IPS DF 19.7 (cell line): ENCODE measurements around the gene TNIK.
"Not testable (repeated sequence)": the region's sequence is repeated elsewhere in the genome, so short reads cannot be mapped to it uniquely, and the experiment has no call there.

ENCODE experiments used
- DNase-seq: peaks from one replicate; pipeline ENCODE4 v3.0.0-alpha.2; 2013; ENCODE audit warnings: low read depth, low spot score

Gene TNIK

DNA sequence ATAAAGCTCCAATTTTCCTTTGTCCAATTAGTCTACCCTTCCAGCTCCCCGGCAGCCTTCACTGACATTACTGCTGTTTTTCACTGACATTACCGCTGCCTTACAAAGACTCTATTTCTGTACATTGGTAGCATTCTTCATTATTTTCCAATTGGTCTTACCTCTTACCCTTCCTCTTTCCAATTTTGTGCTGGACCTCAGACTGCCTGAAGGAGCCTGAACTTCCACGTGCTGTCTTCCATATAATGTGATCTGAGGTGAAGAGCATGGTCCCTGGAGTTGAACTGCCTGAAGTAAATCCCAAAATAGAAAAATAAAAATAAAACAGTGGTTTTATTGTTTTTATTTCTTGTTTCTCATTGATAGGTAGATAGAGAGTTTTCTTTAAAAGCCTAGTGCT is 9.2 kb upstream of the TNIK start:
- no peak for DNase-seq

DNA sequence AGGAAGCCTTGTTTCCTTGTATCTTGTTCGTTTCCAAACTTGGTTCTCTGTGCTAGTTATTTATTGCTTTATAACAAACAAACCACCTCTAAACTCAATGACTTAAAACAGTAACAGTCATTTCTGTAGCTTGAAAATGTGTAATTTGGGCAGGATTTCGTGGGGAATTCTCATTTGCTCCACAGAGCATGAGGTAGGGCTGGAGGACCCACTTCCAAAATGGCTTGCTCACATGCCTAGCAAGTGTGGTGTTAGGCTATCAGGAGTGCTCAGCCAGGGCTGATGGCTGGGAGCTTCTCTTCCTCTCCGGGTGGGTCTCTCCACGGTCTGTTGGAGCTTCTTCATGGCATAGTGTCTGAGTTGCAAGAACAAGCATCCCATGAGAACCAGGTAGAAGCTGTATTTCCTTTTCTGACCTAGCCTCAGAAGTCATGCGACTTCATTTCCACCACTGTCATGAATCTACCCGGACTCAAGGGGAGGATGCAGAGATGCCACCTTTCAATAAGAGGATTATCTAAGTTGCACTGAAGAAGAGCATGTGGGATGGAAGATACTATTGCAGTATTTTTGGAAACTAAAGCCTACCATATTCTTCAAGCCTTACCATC is 8.2 kb upstream of the TNIK start:
- no peak for DNase-seq

DNA sequence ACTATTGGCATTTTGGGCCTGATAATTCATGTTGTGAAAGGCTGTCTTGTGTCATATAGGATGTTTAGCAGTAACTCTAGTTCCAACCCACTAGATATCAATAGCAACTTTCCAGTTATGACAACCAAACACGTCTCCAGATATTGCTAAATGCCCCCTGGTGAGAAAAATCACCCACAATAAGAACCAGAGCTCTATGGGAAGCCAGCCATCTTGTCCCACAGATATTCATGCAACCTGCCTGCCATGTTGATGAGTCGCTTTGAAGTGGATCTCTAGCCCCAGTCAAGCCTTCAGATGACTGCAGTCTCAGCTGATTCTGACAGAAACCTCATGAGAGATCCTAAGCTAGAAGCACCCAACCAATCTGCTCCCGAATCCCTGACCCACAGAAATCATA is 5.6 kb upstream of the TNIK start:
- no peak for DNase-seq

GRCh38 chr3:171464462-171464861 is 4.3 kb upstream of the TNIK start:
- DNase-seq, result no peak

DNA sequence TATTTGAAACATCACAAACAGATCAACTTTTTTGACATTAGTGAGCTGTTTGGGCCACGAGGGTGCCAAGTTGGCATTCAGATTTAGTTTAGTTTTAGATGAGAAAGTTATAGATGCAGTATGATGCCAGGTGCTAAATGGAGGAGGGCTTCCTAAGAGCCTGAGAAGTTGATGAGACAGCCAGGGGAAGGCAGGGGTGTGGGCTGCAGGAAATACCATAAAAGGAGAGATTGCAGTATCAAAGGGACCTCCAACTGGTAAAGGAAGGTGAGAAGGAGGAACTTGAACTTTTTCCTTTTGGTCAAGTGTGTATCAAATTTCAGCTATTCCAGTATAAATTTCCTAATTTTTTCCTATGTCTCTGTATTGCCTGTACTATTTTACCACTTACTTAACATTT is 2.0 kb upstream of the TNIK start:
- DNase-seq, result no peak

DNA sequence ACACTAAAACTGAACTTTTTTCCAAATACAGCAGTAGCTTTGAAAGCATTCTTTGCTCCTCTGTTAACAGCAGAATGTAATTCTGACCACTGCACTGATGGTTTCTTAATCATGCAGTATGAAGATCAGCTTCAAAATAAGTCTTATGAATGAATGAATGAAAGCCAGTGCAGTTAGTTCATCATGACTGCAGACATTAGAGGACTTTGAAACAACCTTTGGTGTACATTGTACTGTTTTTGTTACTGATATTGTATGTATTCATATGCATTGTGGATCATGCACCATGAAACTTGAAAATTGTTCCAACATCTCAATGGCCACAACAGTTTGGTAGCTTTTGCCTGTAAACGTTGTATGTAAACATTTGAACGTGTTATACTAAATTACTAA is 1.3 kb upstream of the TNIK start:
- no peak for DNase-seq

- DNase-seq, result no peak
Measured at GRCh38 chr3:171460725-171461524, 720 bp upstream of the TNIK start.

- DNase-seq, result no peak
Measured at GRCh38 chr3:171459137-171459941, 866 bp downstream of the TNIK start.

GRCh38 chr3:171458864-171459136 is 1.4 kb downstream of the TNIK start:
- DNase-seq, result no peak

- no peak for DNase-seq
Measured at GRCh38 chr3:171458071-171458863, 1.9 kb downstream of the TNIK start.

GRCh38 chr3:171457607-171458061 is 2.6 kb downstream of the TNIK start:
- no peak for DNase-seq

DNA sequence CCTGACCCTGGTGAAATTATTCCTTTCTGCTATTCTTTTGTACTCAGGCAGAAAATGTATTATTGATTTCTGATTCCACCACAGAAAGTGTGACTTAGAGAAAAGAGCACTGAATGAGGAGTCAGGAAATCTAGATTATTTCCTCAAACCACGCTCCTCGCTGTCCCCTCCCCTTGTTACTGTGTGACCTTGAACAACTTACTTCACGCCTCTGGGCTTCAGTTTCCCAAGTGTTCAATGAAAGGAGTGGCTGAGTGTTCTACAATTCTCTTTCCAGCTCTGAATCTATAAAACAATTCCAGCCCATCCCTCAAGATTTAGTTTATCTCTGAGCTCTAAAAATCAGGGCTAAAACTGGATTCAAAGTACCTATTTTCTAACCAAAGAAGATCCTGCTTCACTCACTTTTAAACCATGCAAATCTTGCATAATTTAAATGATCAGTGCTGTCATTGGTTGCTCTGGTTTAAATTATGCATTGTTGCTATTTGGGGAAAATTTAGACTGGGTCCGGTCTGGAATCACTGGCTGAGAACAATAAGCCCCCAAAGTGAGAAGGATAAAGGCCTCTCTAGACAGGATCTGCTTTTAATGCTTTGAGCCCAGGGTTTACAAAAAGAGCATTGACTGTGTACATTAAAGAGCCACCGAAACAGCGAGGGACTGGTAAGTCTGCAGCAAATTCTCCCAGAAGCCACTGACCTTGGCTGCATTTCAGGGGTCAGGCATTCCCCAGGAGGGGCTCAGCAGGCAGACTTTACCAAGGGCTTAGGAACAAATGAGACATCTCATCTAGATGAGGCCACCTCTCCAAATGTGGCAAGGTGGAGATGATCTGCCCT is 3.2 kb downstream of the TNIK start:
- DNase-seq, result no peak

DNA sequence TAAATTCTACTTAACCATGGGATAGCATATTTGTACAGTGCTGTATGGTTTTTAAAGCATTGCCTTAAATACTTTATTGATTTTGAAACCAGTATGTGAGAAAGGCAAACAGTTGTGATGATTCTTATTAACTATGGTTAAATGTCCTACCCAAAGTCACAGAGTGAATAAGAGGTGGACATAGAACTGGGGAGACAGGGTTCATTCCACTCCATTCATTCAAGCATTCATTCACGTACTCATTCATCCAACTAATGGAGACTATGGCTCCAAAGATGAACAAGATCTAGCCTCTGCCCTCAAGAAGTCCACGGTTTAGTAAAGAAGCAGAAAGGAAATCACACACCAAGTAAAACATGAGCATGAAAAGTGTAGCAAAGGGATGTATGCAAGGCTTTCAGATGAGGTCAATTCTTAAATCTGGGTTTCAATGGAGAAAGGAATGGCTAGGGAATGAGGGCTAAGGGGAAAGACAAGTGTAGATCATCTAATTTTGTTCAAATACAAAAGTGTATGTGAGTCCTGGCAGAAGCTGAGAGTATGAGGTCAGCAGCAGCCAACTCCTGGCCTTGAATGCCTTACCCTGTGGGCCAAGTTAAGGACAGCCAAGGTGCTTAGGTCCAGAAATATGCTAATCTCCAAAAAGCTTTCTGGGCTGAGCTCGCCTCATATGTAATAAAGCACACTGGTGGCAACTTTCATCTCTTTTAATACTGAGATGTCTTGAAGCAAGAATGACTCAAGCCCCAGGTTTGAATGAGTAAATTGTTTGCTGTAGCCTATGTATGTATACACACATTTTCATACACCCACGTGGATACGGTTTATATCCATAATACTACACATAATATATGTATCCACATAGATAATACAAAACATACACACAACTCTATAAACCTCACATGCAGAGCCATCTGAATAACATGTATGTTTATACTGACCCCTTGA is 4.3 kb downstream of the TNIK start:
- no peak for DNase-seq

DNA sequence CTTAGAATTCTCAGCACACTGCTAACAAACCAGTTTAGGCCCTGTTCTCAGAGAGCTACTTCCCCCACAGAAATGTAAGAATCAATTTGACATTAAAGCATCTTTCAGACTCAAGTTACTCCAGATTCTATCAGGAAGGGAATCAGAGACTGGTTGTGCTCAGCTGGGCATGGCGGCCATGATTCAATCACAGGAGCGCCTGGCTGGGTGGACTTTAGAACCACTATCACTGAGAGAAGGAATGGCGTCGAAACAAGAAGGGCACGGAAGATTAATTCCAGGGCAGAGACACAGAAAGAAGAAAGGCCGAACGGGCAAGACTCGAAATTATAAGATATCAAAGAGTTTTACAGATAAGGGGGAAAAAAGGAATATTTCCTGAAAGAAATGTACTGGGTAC is 6.2 kb downstream of the TNIK start:
- no peak for DNase-seq

DNA sequence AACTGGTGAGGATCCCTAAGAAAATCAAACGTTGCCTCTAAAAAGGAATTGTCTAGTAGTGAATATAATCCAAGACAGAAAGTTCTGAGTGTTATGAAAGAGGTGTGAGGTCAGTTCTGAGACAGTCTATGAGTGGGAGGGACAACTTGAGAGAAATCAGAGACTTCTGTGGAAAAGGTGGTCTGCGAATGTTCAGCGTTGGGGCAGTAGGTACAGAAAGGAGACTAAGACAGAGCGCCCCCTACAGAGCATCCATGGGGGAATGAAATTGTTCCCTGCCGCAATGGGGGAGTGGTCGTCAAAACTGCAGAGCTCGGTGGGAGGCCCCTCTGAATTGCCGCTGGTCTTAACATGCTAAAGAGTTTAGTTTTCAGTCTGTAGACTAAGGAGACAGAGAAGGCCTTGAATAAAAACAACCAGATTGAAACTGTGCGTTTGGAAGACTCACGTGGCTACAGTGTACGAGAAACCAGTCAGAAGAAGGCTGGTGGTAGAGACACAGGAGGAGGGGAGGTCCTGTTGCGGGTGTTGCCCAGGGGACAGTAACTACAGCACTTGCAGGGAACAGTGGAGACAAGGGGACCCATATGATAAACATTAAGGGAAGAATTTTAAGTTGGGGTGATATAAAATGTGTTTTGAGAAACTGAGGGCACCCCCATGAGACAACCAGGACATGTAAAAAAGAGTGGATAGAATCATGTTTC is 6.9 kb downstream of the TNIK start:
- DNase-seq, result no peak

- no peak for DNase-seq
Measured at GRCh38 chr3:171452328-171452727, 7.9 kb downstream of the TNIK start.

DNA sequence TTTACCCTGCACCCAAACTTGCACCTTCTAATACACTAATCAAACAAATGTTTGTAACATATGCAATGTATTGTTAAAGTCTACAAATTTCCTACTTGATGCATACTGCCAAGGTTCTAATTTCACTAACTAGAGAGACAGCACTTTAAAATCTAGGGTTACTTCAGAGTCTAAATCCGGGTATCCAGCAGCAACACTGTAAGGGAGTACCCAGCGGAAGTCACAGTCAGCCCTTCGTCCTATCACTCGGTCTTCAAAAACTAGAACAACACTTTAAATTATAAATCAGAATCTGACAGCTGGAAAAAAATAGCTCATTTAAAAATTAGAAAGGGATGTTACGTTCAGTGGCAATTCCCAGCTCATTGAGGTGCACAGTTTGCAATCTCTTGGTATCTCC is 8.3 kb downstream of the TNIK start:
- no peak for DNase-seq

- not testable (repeated sequence) for DNase-seq
Measured at GRCh38 chr3:171447579-171447891, 12.7 kb downstream of the TNIK start.

GRCh38 chr3:171446801-171447578 is 13.2 kb downstream of the TNIK start:
- no peak for DNase-seq
